K562 (cell line): ENCODE results near the gene SLC35E1. TPM values are rescaled to one million over a fixed set of nuclear protein-coding genes. Genes with fewer than 3 reads are reported as not detected.
A peak's percentile ranks its signal among the peaks of the same experiment; 100 is the strongest.

Experiments used
- ATF3 ChIP-seq, 2 experiments: fragments of 450-650 bp in 1 of 2; sonication (generic) in 1 of 2; formaldehyde crosslinking in 1 of 2; IDR thresholded peaks in 1 of 2; conservative IDR thresholded peaks in 1 of 2; 2 replicates each; pipeline versions ENCODE4 v1.6.1 to v1.8.1; 2016 to 2023; ENCODE audit warnings: mild to moderate bottlenecking in 2 of 2, moderate library complexity in 2 of 2, inconsistent platforms in 1 of 2, missing genetic modification reagents in 1 of 2
- ATF7 ChIP-seq: fragments of 450-650 bp; IDR thresholded peaks from 2 replicates; pipeline ENCODE4 v1.7.1; 2014; ENCODE audit warnings: mild to moderate bottlenecking, moderate library complexity
- CREB1 ChIP-seq, 2 experiments: sonication (generic) in 1 of 2; formaldehyde crosslinking in 1 of 2; IDR thresholded peaks; 2 replicates each; pipeline versions ENCODE4 v1.6.1 to v1.8.0; 2012 to 2022; ENCODE audit warnings: inconsistent platforms in 1 of 2, mild to moderate bottlenecking in 1 of 2, missing genetic modification reagents in 1 of 2, moderate library complexity in 1 of 2
- EP400 ChIP-seq: fragments of 450-650 bp; IDR thresholded peaks from 2 replicates; pipeline ENCODE4 v1.6.1; 2017; ENCODE audit warnings: antibody characterized with exemption, mild to moderate bottlenecking, moderate library complexity
- HNRNPUL1 ChIP-seq: fragments of 200-400 bp; formaldehyde crosslinking; IDR thresholded peaks from 2 replicates; pipeline ENCODE4 v1.6.1; 2017; ENCODE audit warnings: low read length
- JUN ChIP-seq, 2 experiments: sonication (generic) in 1 of 2; formaldehyde crosslinking in 1 of 2; IDR thresholded peaks; 2 replicates each; pipeline versions ENCODE4 v1.6.1 to v1.8.0; 2012 to 2022; ENCODE audit warnings: borderline replicate concordance in 2 of 2, mild to moderate bottlenecking in 2 of 2, improper control_type of control experiment in 1 of 2, low read depth in 1 of 2, low read length in 1 of 2, missing genetic modification reagents in 1 of 2
- MNT ChIP-seq, 2 experiments: fragments of 450-650 bp; conservative IDR thresholded peaks; 2 replicates each; pipeline ENCODE4 v1.6.1; 2017; ENCODE audit warnings: mild to moderate bottlenecking in 2 of 2, moderate library complexity in 2 of 2
- NEUROD1 ChIP-seq: fragments of 150-350 bp; IDR thresholded peaks from 2 replicates; pipeline ENCODE4 v1.6.1; 2014; ENCODE audit warnings: borderline replicate concordance, low read length, low read depth; ENCODE audit not compliant: partially characterized antibody
- POLR2H ChIP-seq: IDR thresholded peaks from 2 replicates; pipeline ENCODE4 v1.6.1; 2016; ENCODE audit warnings: missing genetic modification characterization, low read depth, mild to moderate bottlenecking, control low read depth, missing compliant biosample characterization, moderate library complexity
- REST ChIP-seq, 2 experiments: fragments of 450-650 bp; formaldehyde crosslinking in 1 of 2; IDR thresholded peaks; 2 replicates each; pipeline versions ENCODE4 v1.4.0 to v1.6.1; 2014 to 2020; ENCODE audit warnings: mild to moderate bottlenecking in 2 of 2, borderline replicate concordance in 1 of 2, low read depth in 1 of 2
- ZNF41 ChIP-seq: fragments of 250-450 bp; sonication (Bioruptor Pico); conservative IDR thresholded peaks from 2 replicates; pipeline ENCODE4 v1.4.0; 2020; ENCODE audit warnings: mild to moderate bottlenecking
- ZNF668 ChIP-seq: fragments of 250-450 bp; sonication (Bioruptor Pico); IDR thresholded peaks from 2 replicates; pipeline ENCODE4 v1.8.0; 2022; ENCODE audit warnings: mild to moderate bottlenecking, inconsistent platforms
- polyA plus RNA-seq, 8 experiments: library from polyadenylated mRNA; depleted of rRNA in 4 of 8; stranded (reverse) in 5 of 8; unstranded in 3 of 8; fragments of >200 nt; fragmentation: Nextera tagmentation in 2 of 8; fragmentation: Illumina TruSeq in 1 of 8; extraction: Ambion mirVana in 2 of 8; extraction: Trizol in 1 of 8; gene quantifications; 2 replicates each; pipeline versions ENCODE4 v1.2.1 to v1.2.3, GENCODE V29; 2011 to 2014; ENCODE audit warnings: inconsistent platforms in 1 of 8, missing spikeins in 1 of 8
- total RNA-seq, 7 experiments: library from RNA; depleted of rRNA in 6 of 7; stranded (reverse); fragments of >200 nt in 6 of 7; fragmentation: Illumina TruSeq in 2 of 7; extraction: Trizol in 2 of 7; gene quantifications; 2 replicates each; pipeline versions ENCODE4 v1.2.1 to v1.2.3, GENCODE V29; 2011 to 2021; ENCODE audit warnings: low replicate concordance in 1 of 7

Gene SLC35E1
- total and polyA plus RNA-seq, 9 of the 15 experiments (the other 6 are each of a cell fraction or from before 2014, with no cell fraction given), result 15.0 to 40.1 (median 25.7) TPM

GRCh38 chr19:16587833-16588823 is 15.9 kb upstream of the SLC35E1 start (continued):
- TF ChIP-seq REST (IDR thresholded peaks at IDR 0.05; ENCODE audit: borderline replicate concordance) (no peak), REST (CRISPR knock-in tag; IDR thresholded peaks at IDR 0.05; ENCODE audit: low read depth) (no peak), HNRNPUL1 (no peak), CREB1 (IDR thresholded peaks at IDR 0.05) (no peak; the same call in 1 of the 2 replicates), CREB1 (CRISPR knock-in tag; IDR thresholded peaks at IDR 0.05) (peak; percentile 7; the same call in 1 of the 2 replicates), EP400 (peak; percentile 52; the same call in 1 of the 2 replicates), POLR2H (no peak), ZNF668 (CRISPR knock-in tag) (no peak), NEUROD1 (no peak), ZNF41 (CRISPR knock-in tag) (no peak), ATF7 (0 out of 2 replicates have a peak, but pooled peaks have one; percentile 29), MNT (conservative IDR thresholded peaks at IDR 0.05) (peak; percentile 85 to 91), ATF3 (IDR thresholded peaks at IDR 0.05) (peak; percentile 38; the same call in 1 of the 2 replicates), ATF3 (CRISPR knock-in tag; conservative IDR thresholded peaks at IDR 0.05) (no peak), JUN (IDR thresholded peaks at IDR 0.05; ENCODE audit: borderline replicate concordance, low read depth, low read length) (peak; percentile 52; the same call in 1 of the 2 replicates), JUN (CRISPR knock-in tag; IDR thresholded peaks at IDR 0.05; ENCODE audit: borderline replicate concordance) (no peak)
